IMR-90 (cell line): ENCODE measurements around the gene SGCA. TPM values are rescaled to one million over a fixed set of nuclear protein-coding genes. Genes with fewer than 3 reads are reported as not detected.

Experiments
- ATAC-seq: fragments of 200-7000 bp; cut with Tn5 transposase; 2 replicates; pipeline ENCODE4 v1.9.1; 2020; ENCODE audit warnings: low read depth, mild to moderate bottlenecking, moderate library complexity
- BruUV-seq: library from RNA; stranded (reverse); fragments of 400-500 nt; replicated peaks from 2 replicates; lab custom pipeline; 2021; lab: Mats Ljungman, UMichigan
- CTCF ChIA-PET: fragments of 300-600 bp; formaldehyde crosslinking; extraction: SDS; loops from one replicate; lab custom pipeline; 2021; ENCODE audit warnings: antibody characterized with exemption; lab: Yijun Ruan, JAX
- POLR2A ChIA-PET: fragments of 300-600 bp; sonication (Branson Sonifier 250); formaldehyde crosslinking; loops from one replicate; lab custom pipeline; 2022; ENCODE audit warnings: antibody characterized with exemption; ENCODE audit not compliant: unreplicated experiment; lab: Charles Lee
- DNase-seq: peaks from one replicate; pipeline ENCODE4 v3.0.0; 2013
- H2AFZ ChIP-seq: replicated peaks from 2 replicates; pipeline ENCODE3; 2013; ENCODE audit warnings: low read length, mild to moderate bottlenecking; ENCODE audit not compliant: poor library complexity
- H2AK5ac ChIP-seq: 2 replicates; pipeline ENCODE4 v1.6.1; 2013; ENCODE audit warnings: low read depth, low read length, inconsistent platforms
- H2AK9ac ChIP-seq: replicated peaks from 2 replicates; pipeline ENCODE3; 2013; ENCODE audit warnings: mild to moderate bottlenecking, low read depth, low read length, moderate library complexity; ENCODE audit not compliant: poor library complexity
- H2BK120ac ChIP-seq: 2 replicates; pipeline ENCODE4 v1.6.1; 2013; ENCODE audit warnings: low read depth, low read length, inconsistent platforms
- H2BK15ac ChIP-seq: 3 replicates; pipeline ENCODE4 v1.6.1; 2013; ENCODE audit warnings: low read depth, low read length, inconsistent platforms
- H2BK20ac ChIP-seq: 2 replicates; pipeline ENCODE4 v1.6.1; 2013; ENCODE audit warnings: low read depth, mild to moderate bottlenecking, inconsistent platforms, low read length, moderate library complexity
- H2BK5ac ChIP-seq: 2 replicates; pipeline ENCODE4 v1.6.1; 2013; ENCODE audit warnings: mild to moderate bottlenecking, low read depth, low read length, inconsistent platforms; ENCODE audit not compliant: poor library complexity, severe bottlenecking
- H3K14ac ChIP-seq: replicated peaks from 2 replicates; pipeline ENCODE4 v1.6.1; 2013; ENCODE audit warnings: low read depth, low read length, inconsistent platforms
- H3K18ac ChIP-seq: 2 replicates; pipeline ENCODE4 v1.6.1; 2013; ENCODE audit warnings: low read depth, low read length, control low read depth
- H3K23ac ChIP-seq: 2 replicates; pipeline ENCODE4 v1.6.1; 2013; ENCODE audit warnings: low read depth, low read length, inconsistent platforms
- H3K27ac ChIP-seq: 2 replicates; pipeline ENCODE4 v1.5.1; 2013; ENCODE audit warnings: mild to moderate bottlenecking, control low read depth, low read length; ENCODE audit not compliant: insufficient read depth
- H3K27me3 ChIP-seq: 2 replicates; pipeline ENCODE4 v1.6.1; 2013; ENCODE audit warnings: low read length; ENCODE audit not compliant: control insufficient read depth, insufficient read depth
- H3K36me3 ChIP-seq: 2 replicates; pipeline ENCODE4 v1.6.1; 2013; ENCODE audit warnings: low read length, mixed read lengths; ENCODE audit not compliant: control insufficient read depth, insufficient read depth
- H3K4ac ChIP-seq: 2 replicates; pipeline ENCODE4 v1.6.1; 2013; ENCODE audit warnings: low read depth, low read length, inconsistent platforms
- H3K4me1 ChIP-seq: 2 replicates; pipeline ENCODE4 v1.6.1; 2013; ENCODE audit warnings: low read length, mixed read lengths; ENCODE audit not compliant: control insufficient read depth, insufficient read depth
- H3K4me2 ChIP-seq: 2 replicates; pipeline ENCODE4 v1.6.1; 2013; ENCODE audit warnings: low read depth, mild to moderate bottlenecking, control low read depth, low read length, moderate library complexity
- H3K4me3 ChIP-seq: 2 replicates; pipeline ENCODE4 v1.5.1; 2013; ENCODE audit warnings: low read depth, mild to moderate bottlenecking, control low read depth, low read length, moderate library complexity; ENCODE audit not compliant: insufficient read depth
- H3K56ac ChIP-seq: 2 replicates; pipeline ENCODE4 v1.6.1; 2013; ENCODE audit warnings: low read length, inconsistent platforms; ENCODE audit not compliant: insufficient read depth; ENCODE audit errors: extremely low read depth
- H3K79me1 ChIP-seq, 2 experiments: 2 replicates each; pipeline ENCODE4 v1.6.1; 2013; ENCODE audit warnings: low read length in 2 of 2, inconsistent platforms in 1 of 2, low read depth in 1 of 2
- H3K9ac ChIP-seq: 2 replicates; pipeline ENCODE4 v1.6.1; 2013; ENCODE audit warnings: low read depth, low read length, control low read depth
- H3K9me1 ChIP-seq: 2 replicates; pipeline ENCODE4 v1.6.1; 2013; ENCODE audit warnings: low read length, inconsistent platforms; ENCODE audit not compliant: insufficient read depth
- H3K9me3 ChIP-seq: 2 replicates; pipeline ENCODE4 v1.6.1; 2013; ENCODE audit warnings: low read length; ENCODE audit not compliant: control insufficient read depth, insufficient read depth
- H4K20me1 ChIP-seq: 2 replicates; pipeline ENCODE4 v1.6.1; 2013; ENCODE audit warnings: low read length, inconsistent platforms; ENCODE audit not compliant: insufficient read depth
- H4K5ac ChIP-seq: 2 replicates; pipeline ENCODE4 v1.6.1; 2013; ENCODE audit warnings: mild to moderate bottlenecking, low read depth, low read length, control low read depth
- H4K8ac ChIP-seq, 2 experiments: 2 replicates each; pipeline ENCODE4 v1.6.1; 2013; ENCODE audit warnings: low read depth in 2 of 2, low read length in 2 of 2, control low read depth in 1 of 2, inconsistent platforms in 1 of 2
- H4K91ac ChIP-seq: 2 replicates; pipeline ENCODE4 v1.6.1; 2013; ENCODE audit warnings: low read depth, low read length, inconsistent platforms; ENCODE audit not compliant: insufficient read depth
- MAFK ChIP-seq: IDR thresholded peaks from 2 replicates; pipeline ENCODE4 v1.6.1; 2012; ENCODE audit warnings: low read depth, low read length, improper control_type of control experiment
- RFX5 ChIP-seq: IDR thresholded peaks from 2 replicates; pipeline ENCODE4 v1.8.0; 2012; ENCODE audit warnings: low read depth, mild to moderate bottlenecking, low read length, moderate library complexity
- WGBS, 2 experiments: methylation state at CpG; one replicate each; pipeline versions ENCODE4 v1.1.5 to v1.1.7; 2013; ENCODE audit warnings: missing lambda C conversion rate in 2 of 2; ENCODE audit not compliant: insufficient read length in 1 of 2; ENCODE audit errors: extremely low coverage in 2 of 2; 5-methylcytosine and 5-hydroxymethylcytosine counted together
- dilution Hi-C: fragments of 300-500 bp; cut with HindIII; formaldehyde crosslinking; loops from one replicate; pipeline ENCODE4 v1.14.3; 2018; ENCODE audit warnings: low sequenced_read_pairs; ENCODE audit not compliant: unreplicated experiment
- in situ Hi-C: fragments of 300-500 bp; cut with MboI; formaldehyde crosslinking; loops from 3 replicates; pipeline ENCODE4 v1.14.3; 2019; ENCODE audit warnings: low sequenced_read_pairs, inconsistent platforms, mixed read lengths
- intact Hi-C: fragments of 100-400 bp; cut with micrococcal nuclease; formaldehyde crosslinking; loops from 2 replicates; pipeline ENCODE4 v1.10.0; 2022
- polyA plus RNA-seq, 3 experiments: library from polyadenylated mRNA; depleted of rRNA; stranded (reverse); fragments of >200 nt; gene quantifications; 2 replicates each; pipeline ENCODE4 v1.2.3, GENCODE V29; 2012; ENCODE audit warnings: low replicate concordance in 1 of 3
- total RNA-seq: library from RNA; depleted of rRNA; stranded (reverse); fragments of >200 nt; gene quantifications from 2 replicates; pipeline ENCODE4 v1.2.3, GENCODE V29; 2012
- TF ChIP-seq, protein P1 (sequence below): fragments of 150-350 bp; IDR thresholded peaks from 2 replicates; pipeline ENCODE4 v1.6.1; 2017; ENCODE audit warnings: mild to moderate bottlenecking, antibody characterized with exemption, low read length, low read depth
- TF ChIP-seq, protein P2 (sequence below): conservative IDR thresholded peaks from 2 replicates; pipeline ENCODE4 v1.5.1; 2012; ENCODE audit warnings: mild to moderate bottlenecking, low read depth, low read length, improper control_type of control experiment
- TF ChIP-seq, protein P3 (sequence below): fragments of 150-350 bp; IDR thresholded peaks from 2 replicates; pipeline ENCODE4 v1.6.1; 2016; ENCODE audit warnings: low read depth, mild to moderate bottlenecking, low read length, moderate library complexity, borderline replicate concordance

Gene SGCA
- total and polyA plus RNA-seq, 2 of the 4 experiments (the other 2 are of a cell fraction) = 0.19 TPM; not detected in 1

DNA sequence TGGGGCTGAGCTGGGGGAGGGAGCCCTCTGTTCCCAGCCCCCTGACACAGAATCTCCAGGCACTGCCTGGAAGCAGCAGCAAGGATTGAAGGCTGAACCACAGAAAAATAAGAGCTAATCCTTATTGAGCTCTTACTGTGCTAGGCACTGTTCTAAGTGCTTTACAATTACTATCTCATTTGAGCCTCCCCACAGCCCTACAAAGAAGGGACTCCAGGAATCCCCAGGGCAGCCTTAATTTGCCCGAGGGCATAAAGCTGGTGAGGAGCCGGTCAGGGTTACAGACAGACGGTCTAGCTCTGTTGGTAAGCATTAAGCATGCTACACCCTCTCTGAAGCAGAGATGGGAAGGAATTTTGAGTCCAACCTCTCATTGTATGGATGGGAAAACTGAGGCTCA lies 42.9 kb upstream of the SGCA start:
- no TSS peak for BruUV-seq
- Histone ChIP-seq H3K27ac (peak overlapping the region; percentile 29; the same call in 1 of the 2 replicates), H3K27me3 (no peaks in the 10 kb centered on the region), H3K9ac (0 out of 2 replicates have a peak overlapping the region, but pooled peaks have one; percentile 26), H3K79me1 (peaks cover 0 to 8% of the 10 kb centered on the region in 2 experiments; a peak in 2 of 4 replicates), H3K9me1 (peaks cover 18% of the 10 kb centered on the region), H2BK20ac (no peak overlapping the region), H4K91ac (peak overlapping the region; percentile 59; the same call in 1 of the 2 replicates), H2AK9ac (peak overlapping the region; percentile 74), H3K36me3 (peaks cover 4% of the 10 kb centered on the region; the same call in 1 of the 2 replicates), H3K56ac (peak overlapping the region; percentile 24; the same call in 1 of the 2 replicates), H4K20me1 (no peaks in the 10 kb centered on the region), H2AFZ (no peak overlapping the region), H3K4ac (peak overlapping the region; percentile 84), H3K14ac (peak overlapping the region; percentile 92), H2BK120ac (peak overlapping the region; percentile 71), H3K23ac (peak overlapping the region; percentile 4; the same call in 1 of the 2 replicates), H3K4me2 (no peak overlapping the region; the same call in 1 of the 2 replicates), H2AK5ac (peak overlapping the region; percentile 73), H4K5ac (peak overlapping the region; percentile 93; the same call in 1 of the 2 replicates), H3K9me3 (no peaks in the 10 kb centered on the region), H2BK5ac (no peak overlapping the region), H3K4me1 (peaks cover 10% of the 10 kb centered on the region), H3K4me3 (no peak overlapping the region), H3K18ac (peak overlapping the region; percentile 6; the same call in 1 of the 2 replicates), H4K8ac (peak overlapping the region; percentile 58 to 98; a peak in 3 of 4 replicates), H2BK15ac (0 out of 3 replicates have a peak overlapping the region, but pooled peaks have one; percentile 72)
- dilution Hi-C loops = no loop called here
- in situ Hi-C loops = no loop called here
- ChIA-PET CTCF (interaction anchor here (1.2 kb wide), 1 partner anchor 9 kb away, joined by 4 read pairs; no protein-coding TSS in a partner anchor), POLR2A (no interaction called here)
- no peak for DNase-seq
- intact Hi-C loops = no loop called here
- no peak for ATAC-seq
- WGBS, 2 experiments = no CpG with 5 or more reads among the region's 3 CpGs
- TF ChIP-seq RFX5 (no peak), MAFK (no peak)
- TF ChIP-seq, protein P1, sequence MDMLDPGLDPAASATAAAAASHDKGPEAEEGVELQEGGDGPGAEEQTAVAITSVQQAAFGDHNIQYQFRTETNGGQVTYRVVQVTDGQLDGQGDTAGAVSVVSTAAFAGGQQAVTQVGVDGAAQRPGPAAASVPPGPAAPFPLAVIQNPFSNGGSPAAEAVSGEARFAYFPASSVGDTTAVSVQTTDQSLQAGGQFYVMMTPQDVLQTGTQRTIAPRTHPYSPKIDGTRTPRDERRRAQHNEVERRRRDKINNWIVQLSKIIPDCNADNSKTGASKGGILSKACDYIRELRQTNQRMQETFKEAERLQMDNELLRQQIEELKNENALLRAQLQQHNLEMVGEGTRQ = no peak
- TF ChIP-seq, protein P2, sequence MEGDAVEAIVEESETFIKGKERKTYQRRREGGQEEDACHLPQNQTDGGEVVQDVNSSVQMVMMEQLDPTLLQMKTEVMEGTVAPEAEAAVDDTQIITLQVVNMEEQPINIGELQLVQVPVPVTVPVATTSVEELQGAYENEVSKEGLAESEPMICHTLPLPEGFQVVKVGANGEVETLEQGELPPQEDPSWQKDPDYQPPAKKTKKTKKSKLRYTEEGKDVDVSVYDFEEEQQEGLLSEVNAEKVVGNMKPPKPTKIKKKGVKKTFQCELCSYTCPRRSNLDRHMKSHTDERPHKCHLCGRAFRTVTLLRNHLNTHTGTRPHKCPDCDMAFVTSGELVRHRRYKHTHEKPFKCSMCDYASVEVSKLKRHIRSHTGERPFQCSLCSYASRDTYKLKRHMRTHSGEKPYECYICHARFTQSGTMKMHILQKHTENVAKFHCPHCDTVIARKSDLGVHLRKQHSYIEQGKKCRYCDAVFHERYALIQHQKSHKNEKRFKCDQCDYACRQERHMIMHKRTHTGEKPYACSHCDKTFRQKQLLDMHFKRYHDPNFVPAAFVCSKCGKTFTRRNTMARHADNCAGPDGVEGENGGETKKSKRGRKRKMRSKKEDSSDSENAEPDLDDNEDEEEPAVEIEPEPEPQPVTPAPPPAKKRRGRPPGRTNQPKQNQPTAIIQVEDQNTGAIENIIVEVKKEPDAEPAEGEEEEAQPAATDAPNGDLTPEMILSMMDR = no peak
- TF ChIP-seq, protein P3, sequence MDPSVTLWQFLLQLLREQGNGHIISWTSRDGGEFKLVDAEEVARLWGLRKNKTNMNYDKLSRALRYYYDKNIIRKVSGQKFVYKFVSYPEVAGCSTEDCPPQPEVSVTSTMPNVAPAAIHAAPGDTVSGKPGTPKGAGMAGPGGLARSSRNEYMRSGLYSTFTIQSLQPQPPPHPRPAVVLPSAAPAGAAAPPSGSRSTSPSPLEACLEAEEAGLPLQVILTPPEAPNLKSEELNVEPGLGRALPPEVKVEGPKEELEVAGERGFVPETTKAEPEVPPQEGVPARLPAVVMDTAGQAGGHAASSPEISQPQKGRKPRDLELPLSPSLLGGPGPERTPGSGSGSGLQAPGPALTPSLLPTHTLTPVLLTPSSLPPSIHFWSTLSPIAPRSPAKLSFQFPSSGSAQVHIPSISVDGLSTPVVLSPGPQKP = no peak
